BLaER1 treated with 17β-estradiol and CSF1 and Interleukin-3, amounts not matched to agents 10 nM and 100 nM (cell line): ENCODE results near the gene ARID1A.
"Not testable (repeated sequence)": the region's sequence is repeated elsewhere in the genome, so short reads cannot be mapped to it uniquely, and the experiment has no call there.

ENCODE experiments used
- H3K27ac ChIP-seq, 11 experiments: shearing (Covaris generic); formaldehyde crosslinking; 2 replicates each; pipeline ENCODE4 v1.8.1; 2022
- H3K27me3 ChIP-seq, 11 experiments: shearing (Covaris generic); formaldehyde crosslinking; 2 replicates each; pipeline ENCODE4 v1.8.1; 2022
- H3K36me3 ChIP-seq, 11 experiments: shearing (Covaris generic); formaldehyde crosslinking; 2 replicates each; pipeline ENCODE4 v1.8.1; 2022
- H3K4me1 ChIP-seq, 10 experiments: shearing (Covaris generic); formaldehyde crosslinking; 2 replicates each; pipeline ENCODE4 v1.8.1; 2022
- H3K4me2 ChIP-seq, 11 experiments: shearing (Covaris generic); formaldehyde crosslinking; 2 replicates each; pipeline ENCODE4 v1.8.1; 2022
- H3K4me3 ChIP-seq, 10 experiments: shearing (Covaris generic); formaldehyde crosslinking; 2 replicates each; pipeline ENCODE4 v1.8.1; 2022
- H3K9ac ChIP-seq, 11 experiments: shearing (Covaris generic); formaldehyde crosslinking; 2 replicates each; pipeline ENCODE4 v1.8.1; 2022
- H3K9me3 ChIP-seq, 11 experiments: shearing (Covaris generic); formaldehyde crosslinking; replicated peaks in 1 of 11; 2 replicates each; pipeline ENCODE4 v1.8.1; 2022
- H4K20me1 ChIP-seq, 11 experiments: shearing (Covaris generic); formaldehyde crosslinking; 2 replicates each; pipeline ENCODE4 v1.8.1; 2022
- Cebpa-rat ChIP-seq, 11 experiments: shearing (Covaris generic); IDR thresholded peaks; 2 replicates each; pipeline ENCODE4 v1.8.1; 2022

The ARID1A gene

DNA sequence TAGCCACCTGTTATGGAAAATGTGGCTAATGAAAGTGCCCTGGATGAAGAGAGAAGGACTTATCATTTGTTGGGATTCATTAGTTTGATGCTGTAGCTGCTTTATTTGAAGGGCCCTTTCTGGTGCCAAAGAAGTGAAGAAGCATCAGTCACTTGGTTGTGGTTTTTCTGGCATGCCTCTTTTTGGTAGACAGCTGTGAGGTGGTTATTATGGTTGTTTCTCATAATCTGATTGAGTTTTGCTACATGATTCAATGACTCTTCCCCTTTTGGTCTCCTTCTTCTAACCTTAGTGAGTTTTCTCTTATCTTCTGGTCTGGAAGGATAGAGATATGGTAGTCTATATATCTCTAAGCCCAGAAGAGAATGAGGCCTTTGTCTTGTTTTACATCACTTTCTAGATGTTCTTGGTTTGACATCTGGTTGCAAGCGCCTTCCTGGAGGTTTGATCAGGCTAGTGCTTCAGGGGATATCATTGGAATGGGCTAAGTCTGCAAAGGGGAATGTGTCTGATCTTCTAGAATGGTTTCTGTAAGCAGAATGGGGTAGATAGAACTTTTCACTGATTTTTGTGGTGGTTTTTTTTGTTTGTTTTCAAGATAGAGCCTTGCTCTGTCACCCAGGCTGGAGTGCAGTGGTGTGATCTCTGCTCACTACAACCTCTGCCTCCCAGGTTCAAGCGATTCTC lies 26.0 kb downstream of the ARID1A start:
- peaks cover 100% of the 10 kb centered on the region in 11 experiments for H4K20me1 ChIP-seq
- peak overlapping the region in 5 of 11 experiments; percentile 4 to 79 (median 70); a peak in 7 of 22 replicates for H3K27ac ChIP-seq

GRCh38 chr1:26723013-26723991 lies 27.5 kb downstream of the ARID1A start:
- Histone ChIP-seq H3K9me3 (no peaks in the 10 kb centered on the region), H3K9ac (peak overlapping the region in 10 of 11 experiments; percentile 38 to 68 (median 64); a peak in 18 of 22 replicates), H3K27ac (peak overlapping the region in 10 of 11 experiments; percentile 36 to 83 (median 74); a peak in 20 of 22 replicates), H3K4me1 (peaks cover 87 to 99% (median 90%) of the 10 kb centered on the region in 10 experiments), H4K20me1 (peaks cover 100% of the 10 kb centered on the region in 11 experiments), H3K27me3 (no peaks in the 10 kb centered on the region), H3K36me3 (peaks cover 19 to 64% (median 38%) of the 10 kb centered on the region in 11 experiments; a peak in 20 of 22 replicates), H3K4me3 (peak overlapping the region in 7 of 10 experiments; percentile 18 to 44 (median 27); a peak in 9 of 20 replicates), H3K4me2 (peak overlapping the region; percentile 69 to 93 (median 86))
- no peak for TF ChIP-seq Cebpa-rat (IDR thresholded peaks at IDR 0.05)

More for the DNA sequence above, 26.0 kb downstream of the ARID1A start:
- Histone ChIP-seq H3K9ac (no peak overlapping the region; a peak in 1 of 22 replicates), H3K4me2 (peak overlapping the region; percentile 69 to 93 (median 86)), H3K9me3 (no peaks in the 10 kb centered on the region), H3K27me3 (no peaks in the 10 kb centered on the region), H3K36me3 (peaks cover 22 to 64% (median 37%) of the 10 kb centered on the region in 11 experiments; a peak in 20 of 22 replicates), H3K4me3 (no peak overlapping the region), H3K4me1 (peaks cover 91 to 100% (median 99%) of the 10 kb centered on the region in 10 experiments)
- TF ChIP-seq Cebpa-rat (IDR thresholded peaks at IDR 0.05): no peak

DNA sequence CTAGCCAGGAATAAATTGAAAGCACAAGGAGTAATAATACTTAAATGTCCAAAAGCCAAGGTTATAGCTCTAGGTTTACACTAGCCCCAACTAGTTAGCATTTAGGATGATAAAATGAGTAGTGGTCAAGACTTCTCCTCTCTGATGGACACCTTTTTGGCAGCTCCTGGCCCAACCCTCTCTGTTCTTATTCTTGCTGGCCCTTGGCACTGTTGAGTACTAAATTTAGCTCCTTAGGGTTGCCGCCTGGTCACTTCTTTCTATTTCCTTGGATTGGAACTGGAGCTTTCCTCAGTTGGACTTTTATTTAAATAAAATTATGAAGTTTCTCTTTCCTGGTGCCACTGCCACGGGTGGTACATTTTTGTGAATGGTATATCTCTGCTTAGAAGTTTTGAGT lies 28.3 kb downstream of the ARID1A start:
- Histone ChIP-seq H3K4me2 (peak overlapping the region; percentile 69 to 93 (median 86)), H3K4me3 (peak overlapping the region in 4 of 10 experiments; percentile 18 to 44 (median 22); a peak in 3 of 20 replicates), H3K9me3 (no peaks in the 10 kb centered on the region), H3K9ac (peak overlapping the region in 9 of 11 experiments; percentile 5 to 68 (median 65); a peak in 15 of 22 replicates), H3K27me3 (no peaks in the 10 kb centered on the region), H4K20me1 (peaks cover 100% of the 10 kb centered on the region in 11 experiments), H3K36me3 (peaks cover 27 to 64% (median 36%) of the 10 kb centered on the region in 11 experiments), H3K4me1 (peaks cover 78 to 91% (median 82%) of the 10 kb centered on the region in 10 experiments), H3K27ac (peak overlapping the region in 8 of 11 experiments; percentile 63 to 83 (median 74); a peak in 14 of 22 replicates)
- no peak for TF ChIP-seq Cebpa-rat (IDR thresholded peaks at IDR 0.05)

GRCh38 chr1:26724926-26725325 lies 29.1 kb downstream of the ARID1A start:
- Histone ChIP-seq H3K4me1 (peaks cover 71 to 82% (median 74%) of the 10 kb centered on the region in 10 experiments), H3K4me2 (peak overlapping the region; percentile 69 to 93 (median 86)), H3K9me3 (no peaks in the 10 kb centered on the region), H3K4me3 (no peak overlapping the region), H3K27me3 (no peaks in the 10 kb centered on the region), H3K36me3 (peaks cover 30 to 64% (median 36%) of the 10 kb centered on the region in 11 experiments), H3K27ac (peak overlapping the region in 1 of 11 experiments; percentile 74; a peak in 2 of 22 replicates), H4K20me1 (peaks cover 100% of the 10 kb centered on the region in 11 experiments), H3K9ac (peak overlapping the region in 7 of 11 experiments; percentile 5 to 68 (median 62); a peak in 9 of 22 replicates)
- TF ChIP-seq Cebpa-rat (IDR thresholded peaks at IDR 0.05): no peak

GRCh38 chr1:26725904-26726303 lies 30.1 kb downstream of the ARID1A start:
- Histone ChIP-seq H3K4me2 (peak overlapping the region; percentile 9 to 89 (median 52); a peak in 14 of 22 replicates), H3K36me3 (peaks cover 30 to 64% (median 40%) of the 10 kb centered on the region in 11 experiments), H4K20me1 (peaks cover 96 to 100% (median 100%) of the 10 kb centered on the region in 11 experiments), H3K4me1 (peaks cover 61 to 73% (median 64%) of the 10 kb centered on the region in 10 experiments)
- H3K4me3 ChIP-seq, H3K27me3 ChIP-seq, H3K9ac ChIP-seq, H3K9me3 ChIP-seq, H3K27ac ChIP-seq: not testable (repeated sequence)

DNA sequence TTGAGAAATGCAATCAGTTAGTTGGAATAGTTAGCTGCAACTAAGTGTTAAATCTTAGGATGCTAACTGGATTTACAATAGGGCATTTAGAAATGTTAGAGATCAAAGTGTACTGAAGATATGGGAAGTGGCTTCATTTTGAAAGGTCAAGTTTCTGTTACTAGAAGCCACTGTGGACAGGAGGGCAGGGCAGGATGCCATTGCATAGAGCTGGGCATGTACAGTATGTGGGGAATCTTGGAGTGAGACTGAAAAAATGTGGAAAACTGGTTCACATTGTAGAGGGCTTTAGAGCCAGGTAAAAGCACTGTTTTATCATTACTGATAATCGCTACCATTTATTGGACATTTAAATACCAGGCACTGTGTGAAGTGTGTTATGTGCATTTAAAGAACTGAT lies 31.0 kb downstream of the ARID1A start:
- Histone ChIP-seq H3K9ac (no peak overlapping the region), H3K4me1 (peaks cover 52 to 70% (median 56%) of the 10 kb centered on the region in 10 experiments), H3K27me3 (no peaks in the 10 kb centered on the region), H4K20me1 (peaks cover 94 to 100% (median 100%) of the 10 kb centered on the region in 11 experiments), H3K27ac (no peak overlapping the region), H3K4me3 (no peak overlapping the region), H3K9me3 (no peaks in the 10 kb centered on the region), H3K36me3 (peaks cover 36 to 68% (median 49%) of the 10 kb centered on the region in 11 experiments), H3K4me2 (peak overlapping the region; percentile 11 to 89 (median 28); a peak in 16 of 22 replicates)
- TF ChIP-seq Cebpa-rat (IDR thresholded peaks at IDR 0.05): no peak

- H3K9me3 ChIP-seq: no peaks in the 10 kb centered on the region
- H3K27me3 ChIP-seq: no peaks in the 10 kb centered on the region
- H3K27ac ChIP-seq: peak overlapping the region in 1 of 11 experiments; percentile 0; a peak in 2 of 22 replicates
- H3K4me3 ChIP-seq: no peak overlapping the region
- no peak overlapping the region; a peak in 1 of 22 replicates for H3K9ac ChIP-seq
- peak overlapping the region in 4 of 11 experiments; percentile 3 to 28 (median 18); a peak in 5 of 22 replicates for H3K4me2 ChIP-seq
- H3K4me1 ChIP-seq: peaks cover 45 to 70% (median 49%) of the 10 kb centered on the region in 10 experiments
- TF ChIP-seq Cebpa-rat (IDR thresholded peaks at IDR 0.05): no peak
- H4K20me1 ChIP-seq: peaks cover 92 to 100% (median 100%) of the 10 kb centered on the region in 11 experiments
- peaks cover 43 to 75% (median 56%) of the 10 kb centered on the region in 11 experiments for H3K36me3 ChIP-seq
Observed at GRCh38 chr1:26727476-26727875, 31.7 kb downstream of the ARID1A start.

DNA sequence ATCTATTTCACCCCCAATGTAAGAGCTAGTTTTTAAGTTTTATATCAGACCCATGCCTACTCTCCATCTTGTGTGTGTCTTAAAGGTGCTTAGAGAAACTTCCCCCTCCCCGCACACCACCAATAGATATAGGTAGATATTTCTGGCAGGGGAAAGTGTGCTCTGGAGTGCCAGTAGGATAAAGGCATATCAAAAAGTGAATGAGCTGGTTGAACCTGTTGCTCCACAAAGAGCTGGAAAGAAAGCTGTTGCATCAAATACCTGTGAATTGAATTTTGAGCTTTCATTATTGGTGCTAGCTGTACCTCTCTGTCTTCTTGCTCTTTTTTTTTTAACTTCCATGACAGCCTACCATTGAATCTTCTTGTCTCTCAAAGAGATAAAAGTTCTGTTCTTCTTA lies 32.8 kb downstream of the ARID1A start:
- peaks cover 35 to 70% (median 45%) of the 10 kb centered on the region in 10 experiments for H3K4me1 ChIP-seq
- no peak overlapping the region for H3K4me3 ChIP-seq
- TF ChIP-seq Cebpa-rat (IDR thresholded peaks at IDR 0.05): no peak
- H3K4me2 ChIP-seq: no peak overlapping the region
- peaks cover 92 to 100% (median 100%) of the 10 kb centered on the region in 11 experiments for H4K20me1 ChIP-seq
- H3K27ac ChIP-seq: no peak overlapping the region
- H3K9me3 ChIP-seq: no peaks in the 10 kb centered on the region
- H3K36me3 ChIP-seq: peaks cover 54 to 87% (median 67%) of the 10 kb centered on the region in 11 experiments
- H3K27me3 ChIP-seq: no peaks in the 10 kb centered on the region
- H3K9ac ChIP-seq: no peak overlapping the region
